Astrocyte of the cerebellum (primary cell): ENCODE measurements around the gene KDM4C.
"Not testable (repeated sequence)": the region's sequence is repeated elsewhere in the genome, so short reads cannot be mapped to it uniquely, and the experiment has no call there.

Experiments used
- DNase-seq: peaks from one replicate; pipeline ENCODE4 v3.0.0-alpha.2; 2011; ENCODE audit warnings: low read depth
- H3K4me3 ChIP-seq: 2 replicates; pipeline ENCODE4 v1.5.1; 2011; ENCODE audit warnings: mild to moderate bottlenecking, low read depth, low read length, moderate library complexity
- in situ Hi-C: cut with HindIII; loops from 2 replicates; pipeline ENCODE4 v1.10.0; 2017; ENCODE audit warnings: low sequenced_read_pairs
- TF ChIP-seq, protein P1 (sequence below): IDR thresholded peaks from 2 replicates; pipeline ENCODE4 v1.5.1; 2012; ENCODE audit warnings: low read length, low read depth, moderate library complexity, mild to moderate bottlenecking; ENCODE audit errors: missing control alignments

The KDM4C gene

DNA sequence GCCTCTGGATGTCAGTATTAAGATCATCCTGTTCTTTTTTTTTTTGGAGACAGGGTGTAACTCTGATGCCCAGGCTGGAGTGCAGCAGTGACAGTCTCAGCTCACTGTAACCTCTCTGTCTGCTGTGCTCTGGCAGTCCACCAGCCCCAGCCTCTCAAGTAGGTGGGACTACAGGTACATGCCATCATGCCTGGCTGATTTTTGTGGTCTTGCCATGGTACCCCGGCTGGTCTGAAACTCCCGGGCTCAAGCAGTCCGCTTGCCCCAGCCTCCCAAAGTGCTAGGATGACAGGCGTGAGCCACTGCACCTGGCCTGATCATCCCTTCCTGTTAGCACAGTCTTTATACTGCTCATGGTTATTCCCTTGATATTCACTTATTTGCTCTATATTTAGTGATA is 3.5 kb downstream of the KDM4C start:
- in situ Hi-C loops, result no loop called here
- TF ChIP-seq, protein P1, sequence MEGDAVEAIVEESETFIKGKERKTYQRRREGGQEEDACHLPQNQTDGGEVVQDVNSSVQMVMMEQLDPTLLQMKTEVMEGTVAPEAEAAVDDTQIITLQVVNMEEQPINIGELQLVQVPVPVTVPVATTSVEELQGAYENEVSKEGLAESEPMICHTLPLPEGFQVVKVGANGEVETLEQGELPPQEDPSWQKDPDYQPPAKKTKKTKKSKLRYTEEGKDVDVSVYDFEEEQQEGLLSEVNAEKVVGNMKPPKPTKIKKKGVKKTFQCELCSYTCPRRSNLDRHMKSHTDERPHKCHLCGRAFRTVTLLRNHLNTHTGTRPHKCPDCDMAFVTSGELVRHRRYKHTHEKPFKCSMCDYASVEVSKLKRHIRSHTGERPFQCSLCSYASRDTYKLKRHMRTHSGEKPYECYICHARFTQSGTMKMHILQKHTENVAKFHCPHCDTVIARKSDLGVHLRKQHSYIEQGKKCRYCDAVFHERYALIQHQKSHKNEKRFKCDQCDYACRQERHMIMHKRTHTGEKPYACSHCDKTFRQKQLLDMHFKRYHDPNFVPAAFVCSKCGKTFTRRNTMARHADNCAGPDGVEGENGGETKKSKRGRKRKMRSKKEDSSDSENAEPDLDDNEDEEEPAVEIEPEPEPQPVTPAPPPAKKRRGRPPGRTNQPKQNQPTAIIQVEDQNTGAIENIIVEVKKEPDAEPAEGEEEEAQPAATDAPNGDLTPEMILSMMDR, result no peak
- DNase-seq, result no peak
- no peak overlapping the region for H3K4me3 ChIP-seq

GRCh38 chr9:6763244-6763643 is 5.5 kb downstream of the KDM4C start:
- no peak for DNase-seq
- TF ChIP-seq, protein P1, result no peak
- no peak overlapping the region for H3K4me3 ChIP-seq
- in situ Hi-C loops, result no loop called here

DNA sequence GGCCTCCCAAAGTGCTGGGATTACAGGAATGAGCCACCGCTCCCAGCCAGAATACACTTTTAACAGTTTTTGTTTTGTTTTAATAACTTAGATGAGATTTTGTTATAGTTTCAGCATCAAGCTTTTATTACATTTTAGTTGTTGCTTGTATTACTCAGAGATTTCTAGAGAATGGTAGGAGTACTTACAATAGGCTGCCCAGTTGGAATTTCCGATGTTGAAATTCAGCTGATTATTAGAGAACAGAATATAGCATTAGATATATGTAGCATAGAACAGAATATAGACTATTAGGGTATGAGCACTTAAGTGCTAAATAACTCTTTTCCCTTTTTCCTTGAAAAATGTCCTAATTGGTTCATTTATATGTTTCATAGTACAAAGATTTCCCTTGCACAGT is 6.2 kb downstream of the KDM4C start:
- H3K4me3 ChIP-seq, result no peak overlapping the region
- DNase-seq, result no peak
- in situ Hi-C loops, result no loop called here
- TF ChIP-seq, protein P1, result no peak

DNA sequence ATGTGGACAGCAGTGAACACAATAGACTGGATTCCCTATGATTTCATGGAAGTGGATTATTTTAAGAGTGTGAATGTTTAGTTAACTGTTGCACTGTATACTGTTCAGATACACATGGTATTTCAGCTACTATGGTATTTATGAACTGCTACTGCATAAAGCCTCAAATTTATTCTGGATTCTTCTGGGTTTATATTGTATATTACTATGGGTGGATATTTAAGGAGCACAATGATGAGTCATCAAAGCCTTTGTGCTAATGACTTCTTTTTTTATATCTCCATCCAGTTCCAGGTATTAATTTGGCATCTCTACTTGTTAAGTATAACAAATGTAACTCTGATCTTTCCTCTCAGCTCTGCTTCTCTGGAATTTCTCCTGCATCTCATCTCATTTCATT is 6.8 kb downstream of the KDM4C start:
- H3K4me3 ChIP-seq, result no peak overlapping the region
- in situ Hi-C loops, result no loop called here
- TF ChIP-seq, protein P1, result no peak
- DNase-seq, result no peak

- no peak for DNase-seq
- H3K4me3 ChIP-seq, result no peak overlapping the region
- in situ Hi-C loops, result no loop called here
- TF ChIP-seq, protein P1, result no peak
These were observed 7.2 kb downstream of the KDM4C start for GRCh38 chr9:6764950-6765349.

GRCh38 chr9:6765396-6765795 is 7.6 kb downstream of the KDM4C start:
- in situ Hi-C loops, result no loop called here
- TF ChIP-seq, protein P1, result no peak

DNA sequence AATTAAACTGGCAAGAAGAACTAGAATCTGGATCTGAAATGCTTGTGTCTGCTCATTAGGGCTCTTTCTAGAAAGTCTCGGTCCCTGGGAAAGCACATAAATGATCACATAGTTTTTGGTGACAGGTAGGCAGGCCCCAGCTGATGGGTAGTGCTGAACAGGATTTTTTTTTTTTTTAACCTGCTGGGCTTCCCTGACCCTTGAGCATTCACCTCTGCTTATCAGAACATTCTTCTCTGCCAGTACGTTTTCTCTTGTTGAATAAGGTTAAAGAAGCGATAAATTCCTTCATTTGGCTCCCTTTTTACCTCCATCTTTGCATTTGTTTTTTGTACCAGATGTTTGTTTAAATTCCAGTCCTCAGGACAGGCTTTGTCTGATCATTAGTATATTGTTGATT is 8.8 kb downstream of the KDM4C start:
- in situ Hi-C loops, result no loop called here
- no peak for DNase-seq
- no peak overlapping the region for H3K4me3 ChIP-seq
- TF ChIP-seq, protein P1, result no peak

More at GRCh38 chr9:6765396-6765795, 7.6 kb downstream of the KDM4C start:
- no peak overlapping the region for H3K4me3 ChIP-seq
- no peak for DNase-seq

DNA sequence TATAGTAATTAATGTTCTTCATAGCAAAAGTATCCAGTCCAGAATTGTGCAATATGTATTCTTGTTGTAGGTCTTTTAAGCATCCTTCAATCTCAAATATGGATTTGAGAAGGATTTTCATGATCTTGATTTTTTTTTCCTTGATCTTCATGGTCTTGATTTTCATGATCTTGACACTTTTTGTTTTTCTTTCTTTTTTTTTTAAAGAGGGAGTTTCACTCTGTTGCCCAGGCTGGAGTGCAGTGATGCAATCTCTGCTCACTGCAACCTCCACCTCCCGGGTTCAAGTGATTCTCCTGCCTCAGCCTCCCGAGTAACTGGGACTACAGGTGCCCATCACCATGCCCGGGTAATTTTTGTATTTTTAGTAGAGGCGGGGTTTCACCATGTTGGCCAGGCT is 10.8 kb downstream of the KDM4C start:
- DNase-seq, H3K4me3 ChIP-seq, in situ Hi-C loops: not testable (repeated sequence)
